ENCODE data around the gene RMDN2. TPM values are rescaled to one million over a fixed set of nuclear protein-coding genes. Genes with fewer than 3 reads are reported as not detected.

RMDN2 gene
- total and polyA plus RNA-seq, 10 of the 15 experiments (the other 5 are each of a cell fraction or from before 2014, with no cell fraction given), result 2.6 to 12.4 (median 9.2) TPM

GRCh38 chr2:38057651-38058410 is 132.7 kb downstream of the RMDN2 start:
- ChIA-PET CTCF (interaction anchor here (0.7 to 0.9 kb wide), 2 partner anchors 11 to 58 kb away, joined by 3 read pairs; no protein-coding TSS in a partner anchor), POLR2A (interaction anchor here (0.6 kb wide), 1 partner anchor 301 kb away, joined by 4 read pairs; no protein-coding TSS in a partner anchor), RAD21 (ENCODE audit: unreplicated experiment) (no interaction called here), SMC1A (ENCODE audit: uncharacterized antibody, unreplicated experiment) (interaction anchor here (0.6 to 1.2 kb wide), 2 partner anchors 10 to 18 kb away, joined by 3 to 5 read pairs; no protein-coding TSS in a partner anchor)
- BruUV-seq (replicated peaks), result no TSS peak
- Histone ChIP-seq H3K79me2 (ENCODE audit: control insufficient read depth, insufficient read depth, low read length) (no peaks in the 10 kb centered on the region), H2AFZ (ENCODE audit: control insufficient read depth, low read depth, low read length) (no peak overlapping the region), H3K27ac (ENCODE audit: control insufficient read depth, insufficient read depth) (no peak overlapping the region), H4K20me1 (ENCODE audit: control insufficient read depth, insufficient read depth) (no peaks in the 10 kb centered on the region; the same call in 1 of the 2 replicates), H3K36me3 (ENCODE audit: control insufficient read depth in 2 of 2, insufficient read depth in 2 of 2, low read length in 1 of 2) (no peaks in the 10 kb centered on the region), H3K4me3 (no peak overlapping the region), H3K9me3 (replicated peaks; ENCODE audit: control insufficient read depth, insufficient read depth, low read length) (no peaks in the 10 kb centered on the region), H3K27me3 (replicated peaks in 1 of 2; ENCODE audit: control insufficient read depth in 2 of 2, insufficient read depth in 2 of 2, low read length in 1 of 2) (no peaks in the 10 kb centered on the region), H3K9ac (ENCODE audit: control insufficient read depth, insufficient read depth, low read length) (no peak overlapping the region), H3K4me2 (ENCODE audit: control insufficient read depth, insufficient read depth) (no peak overlapping the region), H3K4me1 (ENCODE audit: control insufficient read depth, insufficient read depth, low read length) (no peaks in the 10 kb centered on the region)
- TF ChIP-seq NBN (IDR thresholded peaks at IDR 0.05) (no peak), POLR2A (IDR thresholded peaks at IDR 0.05; ENCODE audit: low read depth, low read length) (no peak), CHD4 (IDR thresholded peaks at IDR 0.05) (no peak), GATAD2B (conservative IDR thresholded peaks at IDR 0.05; ENCODE audit: low read depth) (no peak)
- FAIRE-seq (no peak), ATAC-seq (no peak), DNase-seq (ENCODE audit: low read depth, low spot score) (no peak)
- intact Hi-C loops (cut with micrococcal nuclease; ENCODE audit: unreplicated experiment) (no loop called here), in situ Hi-C loops (cut with MboI) (no loop called here)
- WGBS (ENCODE audit: insufficient coverage, insufficient replicate concordance, low lambda C conversion rate, missing lambda C conversion rate), result 14% methylated on average over 3 of the region's 3 CpGs

- no peak for FAIRE-seq
- WGBS (ENCODE audit: insufficient coverage, insufficient replicate concordance, low lambda C conversion rate, missing lambda C conversion rate), result 47% methylated on average over 5 of the region's 5 CpGs
- Histone ChIP-seq H3K27ac (ENCODE audit: control insufficient read depth, insufficient read depth) (no peak overlapping the region), H3K4me1 (ENCODE audit: control insufficient read depth, insufficient read depth, low read length) (no peaks in the 10 kb centered on the region), H2AFZ (ENCODE audit: control insufficient read depth, low read depth, low read length) (no peak overlapping the region), H3K27me3 (replicated peaks in 1 of 2; ENCODE audit: control insufficient read depth in 2 of 2, insufficient read depth in 2 of 2, low read length in 1 of 2) (no peaks in the 10 kb centered on the region), H3K9ac (ENCODE audit: control insufficient read depth, insufficient read depth, low read length) (no peak overlapping the region), H3K9me3 (replicated peaks; ENCODE audit: control insufficient read depth, insufficient read depth, low read length) (no peaks in the 10 kb centered on the region), H4K20me1 (ENCODE audit: control insufficient read depth, insufficient read depth) (no peaks in the 10 kb centered on the region; the same call in 1 of the 2 replicates), H3K36me3 (ENCODE audit: control insufficient read depth in 2 of 2, insufficient read depth in 2 of 2, low read length in 1 of 2) (no peaks in the 10 kb centered on the region), H3K79me2 (ENCODE audit: control insufficient read depth, insufficient read depth, low read length) (no peaks in the 10 kb centered on the region), H3K4me2 (ENCODE audit: control insufficient read depth, insufficient read depth) (no peak overlapping the region), H3K4me3 (no peak overlapping the region)
- no peak for ATAC-seq
- POLR2A ChIA-PET, result interaction anchor here (1.0 kb wide), 1 partner anchor 659 kb away, joined by 3 read pairs; no protein-coding TSS in a partner anchor
- BruUV-seq (replicated peaks), result no TSS peak
- intact Hi-C loops (cut with micrococcal nuclease; ENCODE audit: unreplicated experiment), result no loop called here
- in situ Hi-C loops (cut with MboI), result no loop called here
- CTCF ChIA-PET, result interaction anchor here (2.0 kb wide), 1 partner anchor 8 kb away, joined by 4 read pairs; no protein-coding TSS in a partner anchor
- no peak for DNase-seq (ENCODE audit: low read depth, low spot score)
- RAD21 ChIA-PET (ENCODE audit: unreplicated experiment), result no interaction called here
- SMC1A ChIA-PET (ENCODE audit: uncharacterized antibody, unreplicated experiment), result no interaction called here
- no peak for TF ChIP-seq ZNF687 (IDR thresholded peaks at IDR 0.05)
- TF ChIP-seq CBX3 (IDR thresholded peaks at IDR 0.05; ENCODE audit: borderline replicate concordance, low read depth), result no peak
- TF ChIP-seq CHD2 (IDR thresholded peaks at IDR 0.05; ENCODE audit: borderline replicate concordance, low read depth, low read length), result no peak
- TF ChIP-seq HDGF (IDR thresholded peaks at IDR 0.05), result no peak
Measured at GRCh38 chr2:38060236-38061018, 135.3 kb downstream of the RMDN2 start.
